ENCODE results near the gene ZNF48.

The ZNF48 gene

DNA sequence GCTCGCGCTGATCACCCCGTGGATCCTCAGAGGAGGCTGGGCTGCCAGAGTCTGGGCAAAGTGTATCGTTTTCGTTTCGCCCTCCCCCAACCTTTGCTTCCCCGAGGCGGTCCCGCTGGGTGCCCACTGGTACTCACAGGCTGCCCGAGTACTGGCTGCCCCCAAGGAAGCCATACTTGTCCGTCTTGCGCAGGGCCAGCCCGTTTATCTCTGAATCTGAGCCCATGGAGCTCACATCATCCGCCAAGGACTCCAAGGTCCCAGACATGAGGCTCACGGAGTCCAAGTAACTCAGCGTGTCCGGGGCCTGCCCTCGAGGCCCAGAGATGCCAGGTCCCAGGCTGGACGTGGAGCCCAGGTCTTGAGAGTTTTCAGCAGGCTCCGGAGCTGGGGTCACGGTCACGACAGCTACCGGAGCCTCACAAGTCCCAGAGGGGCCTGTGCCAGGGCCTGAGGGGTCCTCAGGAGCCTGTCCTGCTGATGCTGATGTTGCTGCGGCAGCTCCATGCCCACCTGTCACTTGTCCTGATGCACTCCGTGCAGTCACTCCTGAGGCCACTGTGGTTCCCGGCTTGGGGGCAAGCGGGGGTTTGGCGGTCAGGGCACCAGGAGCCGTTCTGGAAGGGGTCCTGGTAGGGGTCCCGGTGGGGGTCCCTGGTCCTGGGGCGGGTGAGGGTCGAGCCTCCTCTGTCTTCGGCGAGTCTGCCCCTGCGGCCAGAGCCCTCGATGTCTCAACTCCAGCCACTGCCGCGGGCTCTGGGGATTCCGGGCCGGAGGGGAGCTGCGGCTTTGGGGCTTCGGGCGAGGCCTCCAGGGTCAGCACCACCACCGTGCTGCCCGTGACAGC is 25.9 kb upstream of the ZNF48 start:
- TF ChIP-seq, protein P1, sequence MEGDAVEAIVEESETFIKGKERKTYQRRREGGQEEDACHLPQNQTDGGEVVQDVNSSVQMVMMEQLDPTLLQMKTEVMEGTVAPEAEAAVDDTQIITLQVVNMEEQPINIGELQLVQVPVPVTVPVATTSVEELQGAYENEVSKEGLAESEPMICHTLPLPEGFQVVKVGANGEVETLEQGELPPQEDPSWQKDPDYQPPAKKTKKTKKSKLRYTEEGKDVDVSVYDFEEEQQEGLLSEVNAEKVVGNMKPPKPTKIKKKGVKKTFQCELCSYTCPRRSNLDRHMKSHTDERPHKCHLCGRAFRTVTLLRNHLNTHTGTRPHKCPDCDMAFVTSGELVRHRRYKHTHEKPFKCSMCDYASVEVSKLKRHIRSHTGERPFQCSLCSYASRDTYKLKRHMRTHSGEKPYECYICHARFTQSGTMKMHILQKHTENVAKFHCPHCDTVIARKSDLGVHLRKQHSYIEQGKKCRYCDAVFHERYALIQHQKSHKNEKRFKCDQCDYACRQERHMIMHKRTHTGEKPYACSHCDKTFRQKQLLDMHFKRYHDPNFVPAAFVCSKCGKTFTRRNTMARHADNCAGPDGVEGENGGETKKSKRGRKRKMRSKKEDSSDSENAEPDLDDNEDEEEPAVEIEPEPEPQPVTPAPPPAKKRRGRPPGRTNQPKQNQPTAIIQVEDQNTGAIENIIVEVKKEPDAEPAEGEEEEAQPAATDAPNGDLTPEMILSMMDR (IDR thresholded peaks at IDR 0.05; ENCODE audit: low read depth, low read length, missing control alignments): no peak
- Histone ChIP-seq H3K36me3 (replicated peaks) (peaks cover 19% of the 10 kb centered on the region), H3K27me3 (replicated peaks) (no peaks in the 10 kb centered on the region), H3K4me3 (ENCODE audit: low read depth, low read length) (peak overlapping the region; percentile 77), H3K27ac (peak overlapping the region; percentile 21)
- no peak for DNase-seq
- in situ Hi-C loops (cut with HindIII; ENCODE audit: low pct_ligation_motif_present, low sequenced_read_pairs): no loop called here

GRCh38 chr16:30369938-30370455 is 25.2 kb upstream of the ZNF48 start:
- Histone ChIP-seq H3K4me3 (ENCODE audit: low read depth, low read length) (peak overlapping the region; percentile 77), H3K27ac (peak overlapping the region; percentile 21), H3K36me3 (replicated peaks) (peaks cover 13% of the 10 kb centered on the region), H3K27me3 (replicated peaks) (no peaks in the 10 kb centered on the region)
- TF ChIP-seq, protein P1 (IDR thresholded peaks at IDR 0.05; ENCODE audit: low read depth, low read length, missing control alignments): no peak
- DNase-seq: no peak
- in situ Hi-C loops (cut with HindIII; ENCODE audit: low pct_ligation_motif_present, low sequenced_read_pairs): no loop called here

DNA sequence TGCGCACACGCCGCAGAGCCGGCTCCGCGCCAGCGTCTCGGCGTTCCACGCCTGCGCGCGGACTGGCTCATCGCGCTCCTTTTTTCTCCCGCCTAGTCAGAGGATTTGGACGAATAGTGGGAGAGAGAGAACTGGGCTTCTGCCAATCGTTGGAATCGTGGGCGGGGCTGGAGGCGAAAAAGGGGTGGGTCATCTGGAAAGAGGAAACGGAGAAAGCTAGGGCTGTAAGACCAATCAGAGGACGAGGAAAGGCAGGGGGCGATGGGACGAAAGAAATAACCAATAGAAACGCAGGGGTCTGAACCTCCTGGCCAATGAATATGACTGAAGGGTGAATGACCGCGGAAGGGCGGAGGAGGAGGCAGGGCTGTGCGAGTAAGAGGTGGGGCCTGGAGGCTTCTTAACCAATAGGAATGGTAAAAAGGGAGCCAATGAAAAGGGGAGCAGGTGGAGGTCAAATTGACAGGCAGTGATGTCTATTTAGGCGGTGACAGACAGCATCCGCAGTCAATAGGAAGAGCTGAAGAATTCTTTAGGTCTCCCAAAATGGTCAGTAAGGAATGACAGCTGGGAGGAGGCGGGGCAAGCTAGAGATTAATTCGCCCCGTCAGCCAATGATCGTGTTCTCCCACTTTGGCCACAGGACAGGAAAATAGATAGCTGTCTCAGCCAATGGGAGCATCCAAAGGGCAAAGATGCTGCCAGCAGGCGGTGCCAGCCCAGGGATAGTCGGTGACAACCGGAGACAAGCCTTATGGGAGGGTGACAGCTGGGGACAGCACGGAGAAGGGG is 24.6 kb upstream of the ZNF48 start, which contains the start of gene TBC1D10B:
TBC1D10B (minus strand) TSS at position 39 of the 792 bp plus-strand sequence. CDS start 311 bp downstream, outside the sequence.
- Histone ChIP-seq H3K4me3 (ENCODE audit: low read depth, low read length) (peak within 1 kb of the TSS; percentile 77), H3K27me3 (replicated peaks) (no peaks in the 10 kb centered on the region), H3K36me3 (replicated peaks) (peaks cover 7% of the 10 kb centered on the region), H3K27ac (peak within 1 kb of the TSS; percentile 83)
- in situ Hi-C loops (cut with HindIII; ENCODE audit: low pct_ligation_motif_present, low sequenced_read_pairs): no loop called here
- TF ChIP-seq, protein P1 (IDR thresholded peaks at IDR 0.05; ENCODE audit: low read depth, low read length, missing control alignments): peak; percentile 55
- DNase-seq: peak; percentile 100

DNA sequence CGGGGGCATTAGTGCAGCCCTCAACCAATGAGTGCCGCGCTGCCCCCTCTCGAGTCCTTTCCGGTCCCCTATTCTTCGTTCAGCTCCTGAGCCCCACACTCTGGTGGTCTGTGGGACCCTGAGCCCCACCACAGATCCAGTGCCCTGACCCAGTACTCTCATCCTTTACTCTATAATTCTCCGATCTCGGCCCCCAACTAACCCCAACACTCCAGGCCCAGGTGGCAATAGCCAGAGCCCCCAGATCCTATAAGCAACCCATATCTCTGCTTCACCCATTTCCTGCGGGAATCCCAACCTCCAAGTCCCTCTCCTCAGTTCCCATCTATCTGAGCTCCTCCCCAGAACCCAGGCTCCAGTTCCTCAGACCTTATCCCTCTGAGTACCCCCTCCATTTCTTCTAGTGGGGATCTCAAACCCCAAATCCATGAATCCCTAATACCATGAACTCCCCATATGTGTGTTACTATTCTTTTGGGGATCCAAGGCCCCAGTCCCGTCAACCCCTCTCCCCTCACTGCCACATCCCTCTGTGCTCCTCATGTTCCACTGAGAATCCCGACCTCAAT is 23.9 kb upstream of the ZNF48 start:
- Histone ChIP-seq H3K27me3 (replicated peaks) (no peaks in the 10 kb centered on the region), H3K27ac (peak overlapping the region; percentile 83), H3K4me3 (ENCODE audit: low read depth, low read length) (peak overlapping the region; percentile 63), H3K36me3 (replicated peaks) (peaks cover 4% of the 10 kb centered on the region)
- in situ Hi-C loops (cut with HindIII; ENCODE audit: low pct_ligation_motif_present, low sequenced_read_pairs): no loop called here
- TF ChIP-seq, protein P1 (IDR thresholded peaks at IDR 0.05; ENCODE audit: low read depth, low read length, missing control alignments): no peak
- no peak for DNase-seq

GRCh38 chr16:30372038-30372712 is 23.0 kb upstream of the ZNF48 start:
- H3K27me3 ChIP-seq (replicated peaks): no peaks in the 10 kb centered on the region
- no peak for DNase-seq
- TF ChIP-seq, protein P1 (IDR thresholded peaks at IDR 0.05; ENCODE audit: low read depth, low read length, missing control alignments): no peak
- no peak overlapping the region for H3K4me3 ChIP-seq (ENCODE audit: low read depth, low read length)
- H3K27ac ChIP-seq: no peak overlapping the region
- in situ Hi-C loops (cut with HindIII; ENCODE audit: low pct_ligation_motif_present, low sequenced_read_pairs): no loop called here
- no peaks in the 10 kb centered on the region for H3K36me3 ChIP-seq (replicated peaks)
